GM13976 (cell line): ENCODE measurements around the gene CTNNA2.

Experiments
- DNase-seq: peaks from one replicate; pipeline ENCODE4 v3.0.0; 2012; ENCODE audit warnings: low spot score
- CTCF ChIP-seq: IDR thresholded peaks from 2 replicates; pipeline ENCODE4 v1.5.1; 2012; ENCODE audit warnings: borderline replicate concordance, mild to moderate bottlenecking; ENCODE audit not compliant: insufficient read depth; ENCODE audit errors: extremely low read depth, missing control alignments, control extremely low read depth
- in situ Hi-C: fragments of 300-500 bp; cut with MboI; formaldehyde crosslinking; loops from one replicate; pipeline ENCODE4 v1.12.0; 2022; ENCODE audit warnings: low sequenced_read_pairs, mixed read lengths, inconsistent platforms; ENCODE audit not compliant: unreplicated experiment

CTNNA2 gene

GRCh38 chr2:79820281-79820680 lies 307.4 kb downstream of the CTNNA2 start:
- no peak for DNase-seq
- in situ Hi-C loops: no loop called here
- TF ChIP-seq CTCF: no peak

GRCh38 chr2:79822136-79822535 lies 309.3 kb downstream of the CTNNA2 start:
- DNase-seq: no peak
- no peak for TF ChIP-seq CTCF
- in situ Hi-C loops: no loop called here

- no peak for TF ChIP-seq CTCF
- in situ Hi-C loops: no loop called here
- no peak for DNase-seq
Measured at GRCh38 chr2:79824086-79824786, 311.4 kb downstream of the CTNNA2 start.

- in situ Hi-C loops: no loop called here
- no peak for TF ChIP-seq CTCF
Measured at GRCh38 chr2:79827881-79828280, 315.0 kb downstream of the CTNNA2 start.

GRCh38 chr2:79830501-79830900 lies 317.6 kb downstream of the CTNNA2 start:
- no peak for TF ChIP-seq CTCF
- in situ Hi-C loops: no loop called here

More at GRCh38 chr2:79827881-79828280, 315.0 kb downstream of the CTNNA2 start:
- no peak for DNase-seq

GRCh38 chr2:79831961-79832360 lies 319.1 kb downstream of the CTNNA2 start:
- in situ Hi-C loops: no loop called here
- DNase-seq: no peak
- no peak for TF ChIP-seq CTCF

More at GRCh38 chr2:79830501-79830900, 317.6 kb downstream of the CTNNA2 start:
- no peak for DNase-seq
